ENCODE measurements around the gene CABLES2. TPM values are rescaled to one million over a fixed set of nuclear protein-coding genes. Genes with fewer than 3 reads are reported as not detected.

Gene CABLES2
- total and polyA plus RNA-seq, 4 donors, result 0.92 to 3.2 (median 2.0) TPM

GRCh38 chr20:62352402-62353288 is 54.4 kb downstream of the CABLES2 start (continued):
- no peak for TF ChIP-seq ZBTB33 (IDR thresholded peaks at IDR 0.05)
- peak; percentile 75 to 80 for TF ChIP-seq RAD21 (IDR thresholded peaks at IDR 0.05)
- peak in 1 of 2 donors; percentile 66 for TF ChIP-seq GABPA (IDR thresholded peaks at IDR 0.05 in 1 of 2, conservative IDR thresholded peaks at IDR 0.05 in 1 of 2)
- TF ChIP-seq EGR1 (IDR thresholded peaks at IDR 0.05; ENCODE audit: low read depth in 2 of 2), result no peak
- peak; percentile 84 for TF ChIP-seq SP1 (IDR thresholded peaks at IDR 0.05)
- no peak for TF ChIP-seq FOXA2 (IDR thresholded peaks at IDR 0.05)
- no peak for TF ChIP-seq TAF1 (conservative IDR thresholded peaks at IDR 0.05)
- TF ChIP-seq, protein P1, sequence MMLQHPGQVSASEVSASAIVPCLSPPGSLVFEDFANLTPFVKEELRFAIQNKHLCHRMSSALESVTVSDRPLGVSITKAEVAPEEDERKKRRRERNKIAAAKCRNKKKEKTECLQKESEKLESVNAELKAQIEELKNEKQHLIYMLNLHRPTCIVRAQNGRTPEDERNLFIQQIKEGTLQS (IDR thresholded peaks at IDR 0.05), result no peak
- TF ChIP-seq, protein P2, sequence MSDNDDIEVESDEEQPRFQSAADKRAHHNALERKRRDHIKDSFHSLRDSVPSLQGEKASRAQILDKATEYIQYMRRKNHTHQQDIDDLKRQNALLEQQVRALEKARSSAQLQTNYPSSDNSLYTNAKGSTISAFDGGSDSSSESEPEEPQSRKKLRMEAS (IDR thresholded peaks at IDR 0.05), result peak; percentile 72

GRCh38 chr20:62351469-62352401 is 55.4 kb downstream of the CABLES2 start:
- H3K27ac ChIP-seq (ENCODE audit: low read depth in 1 of 2, low read length in 2 of 2), result peak overlapping the region; percentile 84 to 88
- H3K9me3 ChIP-seq (ENCODE audit: control insufficient read depth in 4 of 4, low read length in 3 of 4), result no peaks in the 10 kb centered on the region
- H3K27me3 ChIP-seq (ENCODE audit: control insufficient read depth in 4 of 4, insufficient read depth in 4 of 4, low read length in 3 of 4), result no peaks in the 10 kb centered on the region
- H3K36me3 ChIP-seq (ENCODE audit: control insufficient read depth in 4 of 4, insufficient read depth in 3 of 4, low read depth in 1 of 4, low read length in 3 of 4), result peaks cover 0 to 9% (median 5%) of the 10 kb centered on the region in 4 donors
- no peak overlapping the region for H3K4me3 ChIP-seq (ENCODE audit: low read depth in 1 of 3, low read length in 3 of 3)
- 91% methylated on average over 60 of the region's 60 CpGs for WGBS
- peaks cover 31 to 46% (median 38%) of the 10 kb centered on the region in 4 donors for H3K4me1 ChIP-seq (ENCODE audit: control insufficient read depth in 4 of 4, insufficient read depth in 4 of 4, low read length in 3 of 4)
- H3K9ac ChIP-seq (ENCODE audit: low read depth in 1 of 2, low read length in 2 of 2), result no peak overlapping the region
- TF ChIP-seq EGR1 (IDR thresholded peaks at IDR 0.05; ENCODE audit: low read depth in 2 of 2) (no peak), HNF4G (IDR thresholded peaks at IDR 0.05) (no peak), FOXA2 (IDR thresholded peaks at IDR 0.05) (no peak), RXRA (IDR thresholded peaks at IDR 0.05) (no peak), FOXA1 (IDR thresholded peaks at IDR 0.05) (no peak), RAD21 (IDR thresholded peaks at IDR 0.05) (no peak), REST (IDR thresholded peaks at IDR 0.05) (no peak), YY1 (IDR thresholded peaks at IDR 0.05) (no peak), TAF1 (conservative IDR thresholded peaks at IDR 0.05) (no peak), JUND (IDR thresholded peaks at IDR 0.05) (no peak), NR2F2 (IDR thresholded peaks at IDR 0.05) (no peak), SP1 (IDR thresholded peaks at IDR 0.05) (no peak), CTCF (IDR thresholded peaks at IDR 0.05; ENCODE audit: low read depth, low read length, missing input control) (no peak), ZBTB33 (IDR thresholded peaks at IDR 0.05) (no peak), HNF4A (conservative IDR thresholded peaks at IDR 0.05) (no peak)
- TF ChIP-seq, protein P1 (IDR thresholded peaks at IDR 0.05), result no peak
- DNase-seq (ENCODE audit: low spot score), result no peak

All from liver (tissue), 9 donors.